IMR-90 (cell line): ENCODE data around the gene DIP2B. TPM values are rescaled to one million over a fixed set of nuclear protein-coding genes. Genes with fewer than 3 reads are reported as not detected.

Experiments
- ATAC-seq: fragments of 200-7000 bp; cut with Tn5 transposase; 2 replicates; pipeline ENCODE4 v1.9.1; 2020; ENCODE audit warnings: low read depth, mild to moderate bottlenecking, moderate library complexity
- BruUV-seq: library from RNA; stranded (reverse); fragments of 400-500 nt; replicated peaks from 2 replicates; lab custom pipeline; 2021; lab: Mats Ljungman, UMichigan
- CTCF ChIA-PET: fragments of 300-600 bp; formaldehyde crosslinking; extraction: SDS; loops from one replicate; lab custom pipeline; 2021; ENCODE audit warnings: antibody characterized with exemption; lab: Yijun Ruan, JAX
- POLR2A ChIA-PET: fragments of 300-600 bp; sonication (Branson Sonifier 250); formaldehyde crosslinking; loops from one replicate; lab custom pipeline; 2022; ENCODE audit warnings: antibody characterized with exemption; ENCODE audit not compliant: unreplicated experiment; lab: Charles Lee
- DNase-seq: peaks from one replicate; pipeline ENCODE4 v3.0.0; 2013
- H2AFZ ChIP-seq: replicated peaks from 2 replicates; pipeline ENCODE3; 2013; ENCODE audit warnings: low read length, mild to moderate bottlenecking; ENCODE audit not compliant: poor library complexity
- H2AK5ac ChIP-seq: 2 replicates; pipeline ENCODE4 v1.6.1; 2013; ENCODE audit warnings: low read depth, low read length, inconsistent platforms
- H2AK9ac ChIP-seq: replicated peaks from 2 replicates; pipeline ENCODE3; 2013; ENCODE audit warnings: mild to moderate bottlenecking, low read depth, low read length, moderate library complexity; ENCODE audit not compliant: poor library complexity
- H2BK120ac ChIP-seq: 2 replicates; pipeline ENCODE4 v1.6.1; 2013; ENCODE audit warnings: low read depth, low read length, inconsistent platforms
- H2BK15ac ChIP-seq: 3 replicates; pipeline ENCODE4 v1.6.1; 2013; ENCODE audit warnings: low read depth, low read length, inconsistent platforms
- H2BK20ac ChIP-seq: 2 replicates; pipeline ENCODE4 v1.6.1; 2013; ENCODE audit warnings: low read depth, mild to moderate bottlenecking, inconsistent platforms, low read length, moderate library complexity
- H2BK5ac ChIP-seq: 2 replicates; pipeline ENCODE4 v1.6.1; 2013; ENCODE audit warnings: mild to moderate bottlenecking, low read depth, low read length, inconsistent platforms; ENCODE audit not compliant: poor library complexity, severe bottlenecking
- H3K14ac ChIP-seq: replicated peaks from 2 replicates; pipeline ENCODE4 v1.6.1; 2013; ENCODE audit warnings: low read depth, low read length, inconsistent platforms
- H3K18ac ChIP-seq: 2 replicates; pipeline ENCODE4 v1.6.1; 2013; ENCODE audit warnings: low read depth, low read length, control low read depth
- H3K23ac ChIP-seq: 2 replicates; pipeline ENCODE4 v1.6.1; 2013; ENCODE audit warnings: low read depth, low read length, inconsistent platforms
- H3K27ac ChIP-seq: 2 replicates; pipeline ENCODE4 v1.5.1; 2013; ENCODE audit warnings: mild to moderate bottlenecking, control low read depth, low read length; ENCODE audit not compliant: insufficient read depth
- H3K27me3 ChIP-seq: 2 replicates; pipeline ENCODE4 v1.6.1; 2013; ENCODE audit warnings: low read length; ENCODE audit not compliant: control insufficient read depth, insufficient read depth
- H3K36me3 ChIP-seq: 2 replicates; pipeline ENCODE4 v1.6.1; 2013; ENCODE audit warnings: low read length, mixed read lengths; ENCODE audit not compliant: control insufficient read depth, insufficient read depth
- H3K4ac ChIP-seq: 2 replicates; pipeline ENCODE4 v1.6.1; 2013; ENCODE audit warnings: low read depth, low read length, inconsistent platforms
- H3K4me1 ChIP-seq: 2 replicates; pipeline ENCODE4 v1.6.1; 2013; ENCODE audit warnings: low read length, mixed read lengths; ENCODE audit not compliant: control insufficient read depth, insufficient read depth
- H3K4me2 ChIP-seq: 2 replicates; pipeline ENCODE4 v1.6.1; 2013; ENCODE audit warnings: low read depth, mild to moderate bottlenecking, control low read depth, low read length, moderate library complexity
- H3K4me3 ChIP-seq: 2 replicates; pipeline ENCODE4 v1.5.1; 2013; ENCODE audit warnings: low read depth, mild to moderate bottlenecking, control low read depth, low read length, moderate library complexity; ENCODE audit not compliant: insufficient read depth
- H3K56ac ChIP-seq: 2 replicates; pipeline ENCODE4 v1.6.1; 2013; ENCODE audit warnings: low read length, inconsistent platforms; ENCODE audit not compliant: insufficient read depth; ENCODE audit errors: extremely low read depth
- H3K79me1 ChIP-seq, 2 experiments: 2 replicates each; pipeline ENCODE4 v1.6.1; 2013; ENCODE audit warnings: low read length in 2 of 2, inconsistent platforms in 1 of 2, low read depth in 1 of 2
- H3K9ac ChIP-seq: 2 replicates; pipeline ENCODE4 v1.6.1; 2013; ENCODE audit warnings: low read depth, low read length, control low read depth
- H3K9me1 ChIP-seq: 2 replicates; pipeline ENCODE4 v1.6.1; 2013; ENCODE audit warnings: low read length, inconsistent platforms; ENCODE audit not compliant: insufficient read depth
- H3K9me3 ChIP-seq: 2 replicates; pipeline ENCODE4 v1.6.1; 2013; ENCODE audit warnings: low read length; ENCODE audit not compliant: control insufficient read depth, insufficient read depth
- H4K20me1 ChIP-seq: 2 replicates; pipeline ENCODE4 v1.6.1; 2013; ENCODE audit warnings: low read length, inconsistent platforms; ENCODE audit not compliant: insufficient read depth
- H4K5ac ChIP-seq: 2 replicates; pipeline ENCODE4 v1.6.1; 2013; ENCODE audit warnings: mild to moderate bottlenecking, low read depth, low read length, control low read depth
- H4K8ac ChIP-seq, 2 experiments: 2 replicates each; pipeline ENCODE4 v1.6.1; 2013; ENCODE audit warnings: low read depth in 2 of 2, low read length in 2 of 2, control low read depth in 1 of 2, inconsistent platforms in 1 of 2
- H4K91ac ChIP-seq: 2 replicates; pipeline ENCODE4 v1.6.1; 2013; ENCODE audit warnings: low read depth, low read length, inconsistent platforms; ENCODE audit not compliant: insufficient read depth
- BHLHE40 ChIP-seq: fragments of 150-350 bp; IDR thresholded peaks from 2 replicates; pipeline ENCODE4 v1.6.1; 2016; ENCODE audit warnings: mild to moderate bottlenecking, low read depth, low read length
- CHD1 ChIP-seq: IDR thresholded peaks from 2 replicates; pipeline ENCODE4 v1.6.1; 2012; ENCODE audit warnings: low read depth, low read length, improper control_type of control experiment
- FOS ChIP-seq: fragments of 150-350 bp; IDR thresholded peaks from 2 replicates; pipeline ENCODE4 v1.6.1; 2016; ENCODE audit warnings: low read depth, low read length
- MXI1 ChIP-seq: IDR thresholded peaks from 2 replicates; pipeline ENCODE4 v1.6.1; 2012; ENCODE audit warnings: low read depth, mild to moderate bottlenecking, low read length, moderate library complexity, borderline replicate concordance
- POLR2A ChIP-seq: IDR thresholded peaks from 2 replicates; pipeline ENCODE4 v1.6.1; 2012; ENCODE audit warnings: mild to moderate bottlenecking, low read depth, low read length
- RFX5 ChIP-seq: IDR thresholded peaks from 2 replicates; pipeline ENCODE4 v1.8.0; 2012; ENCODE audit warnings: low read depth, mild to moderate bottlenecking, low read length, moderate library complexity
- WGBS, 2 experiments: methylation state at CpG; one replicate each; pipeline versions ENCODE4 v1.1.5 to v1.1.7; 2013; ENCODE audit warnings: missing lambda C conversion rate in 2 of 2; ENCODE audit not compliant: insufficient read length in 1 of 2; ENCODE audit errors: extremely low coverage in 2 of 2; 5-methylcytosine and 5-hydroxymethylcytosine counted together
- dilution Hi-C: fragments of 300-500 bp; cut with HindIII; formaldehyde crosslinking; loops from one replicate; pipeline ENCODE4 v1.14.3; 2018; ENCODE audit warnings: low sequenced_read_pairs; ENCODE audit not compliant: unreplicated experiment
- in situ Hi-C: fragments of 300-500 bp; cut with MboI; formaldehyde crosslinking; loops from 3 replicates; pipeline ENCODE4 v1.14.3; 2019; ENCODE audit warnings: low sequenced_read_pairs, inconsistent platforms, mixed read lengths
- intact Hi-C: fragments of 100-400 bp; cut with micrococcal nuclease; formaldehyde crosslinking; loops from 2 replicates; pipeline ENCODE4 v1.10.0; 2022
- polyA plus RNA-seq, 3 experiments: library from polyadenylated mRNA; depleted of rRNA; stranded (reverse); fragments of >200 nt; gene quantifications; 2 replicates each; pipeline ENCODE4 v1.2.3, GENCODE V29; 2012; ENCODE audit warnings: low replicate concordance in 1 of 3
- total RNA-seq: library from RNA; depleted of rRNA; stranded (reverse); fragments of >200 nt; gene quantifications from 2 replicates; pipeline ENCODE4 v1.2.3, GENCODE V29; 2012

Gene DIP2B
- total and polyA plus RNA-seq, 2 of the 4 experiments (the other 2 are of a cell fraction), result 7.7 to 12.9 TPM

DNA sequence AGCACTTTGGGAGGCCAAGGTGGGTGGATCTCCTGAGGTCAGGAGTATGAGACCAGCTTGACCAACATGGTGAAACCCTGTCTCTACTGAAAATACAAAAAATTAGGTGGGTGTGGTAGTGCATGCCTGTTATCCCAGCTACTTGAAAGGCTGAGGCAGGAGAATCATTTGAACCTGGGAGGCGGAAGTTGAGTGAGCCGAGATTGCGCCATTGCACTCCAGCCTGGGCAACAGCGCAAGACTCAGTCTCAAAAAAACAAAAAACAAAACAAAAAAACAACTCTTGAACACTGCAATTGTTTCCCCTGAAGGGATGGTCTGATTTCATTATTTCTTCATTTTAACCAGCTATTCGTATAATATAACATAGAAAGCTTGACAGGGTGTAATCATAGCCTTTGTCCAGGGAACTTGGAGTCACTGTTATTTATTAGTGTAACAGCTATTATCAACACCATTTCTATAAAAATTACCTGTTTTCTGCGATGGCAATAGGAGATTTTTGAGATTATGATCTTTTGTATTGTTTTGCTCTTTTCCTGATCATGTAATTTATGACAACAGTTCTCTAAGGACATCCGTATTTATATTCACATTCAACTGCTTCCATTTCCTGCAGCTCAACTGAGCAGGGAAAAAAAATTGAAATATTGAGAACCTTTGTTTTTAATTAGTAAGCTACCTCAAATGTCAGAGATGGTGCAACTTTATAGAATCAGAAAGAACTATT, 94.7 kb downstream of the DIP2B start:
- H3K27ac ChIP-seq, result no peak overlapping the region
- no peaks in the 10 kb centered on the region for H3K36me3 ChIP-seq
- WGBS, 2 experiments, result 100% methylated on average over 2 of the region's 7 CpGs; no CpG with 5 or more reads in 1 of the 2 experiments
- no peak overlapping the region for H2BK120ac ChIP-seq
- BruUV-seq, result no TSS peak
- no peaks in the 10 kb centered on the region for H3K27me3 ChIP-seq
- H3K4me2 ChIP-seq, result no peak overlapping the region
- H4K20me1 ChIP-seq, result no peaks in the 10 kb centered on the region
- H4K8ac ChIP-seq, result no peak overlapping the region
- peaks cover 5% of the 10 kb centered on the region for H3K9me1 ChIP-seq
- no peak overlapping the region for H3K23ac ChIP-seq
- no peak overlapping the region for H3K56ac ChIP-seq
- CTCF ChIA-PET, result no interaction called here
- no peak overlapping the region for H3K4me3 ChIP-seq
- H3K18ac ChIP-seq, result no peak overlapping the region
- no peak overlapping the region for H2BK20ac ChIP-seq
- POLR2A ChIA-PET, result no interaction called here
- H4K91ac ChIP-seq, result no peak overlapping the region
- H2BK15ac ChIP-seq, result no peak overlapping the region
- no peak overlapping the region for H2AK5ac ChIP-seq
- no peak overlapping the region for H3K9ac ChIP-seq
- ATAC-seq (no peak), DNase-seq (no peak)
- in situ Hi-C loops (loop anchor here (10.0 kb wide), 1 partner anchor 65 kb away; no protein-coding TSS in a partner anchor), intact Hi-C loops (no loop called here), dilution Hi-C loops (no loop called here)
- H3K14ac ChIP-seq, result 0 out of 2 replicates have a peak overlapping the region, but pooled peaks have one; percentile 11
- H3K9me3 ChIP-seq, result no peaks in the 10 kb centered on the region
- no peak overlapping the region for H3K4ac ChIP-seq
- TF ChIP-seq MXI1 (no peak), FOS (no peak), BHLHE40 (no peak), CHD1 (no peak), RFX5 (no peak), POLR2A (no peak)
- peaks cover 37 to 56% of the 10 kb centered on the region in 2 experiments for H3K79me1 ChIP-seq
- H2AK9ac ChIP-seq, result no peak overlapping the region
- no peak overlapping the region for H2AFZ ChIP-seq
- no peak overlapping the region for H2BK5ac ChIP-seq
- peaks cover 3% of the 10 kb centered on the region; the same call in 1 of the 2 replicates for H3K4me1 ChIP-seq
- no peak overlapping the region for H4K5ac ChIP-seq
